IPS DF 19.7 (cell line): ENCODE measurements around the gene CCN6.

Source experiments
- DNase-seq: peaks from one replicate; pipeline ENCODE4 v3.0.0-alpha.2; 2013; ENCODE audit warnings: low read depth, low spot score

The CCN6 gene

DNA sequence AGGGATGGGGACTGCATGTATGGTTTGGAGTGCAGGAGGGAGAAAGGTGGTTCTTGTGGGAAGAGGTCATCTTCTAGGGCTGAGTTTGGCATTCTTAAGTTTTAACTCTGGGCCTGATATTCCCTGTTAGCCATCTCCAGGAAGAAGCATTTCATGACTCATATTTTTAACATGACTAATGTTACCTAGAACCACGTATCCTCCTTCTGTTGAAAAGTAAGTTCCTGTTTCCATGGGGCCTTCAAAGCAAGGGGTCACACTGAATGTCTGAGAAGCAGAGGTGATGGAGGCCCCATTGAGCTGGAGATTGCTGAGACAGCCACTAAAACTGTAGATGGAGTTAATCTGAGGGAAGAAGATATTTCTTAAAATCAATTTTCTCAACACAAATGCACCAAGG is 63.6 kb downstream of the CCN6 start:
- DNase-seq: no peak

DNA sequence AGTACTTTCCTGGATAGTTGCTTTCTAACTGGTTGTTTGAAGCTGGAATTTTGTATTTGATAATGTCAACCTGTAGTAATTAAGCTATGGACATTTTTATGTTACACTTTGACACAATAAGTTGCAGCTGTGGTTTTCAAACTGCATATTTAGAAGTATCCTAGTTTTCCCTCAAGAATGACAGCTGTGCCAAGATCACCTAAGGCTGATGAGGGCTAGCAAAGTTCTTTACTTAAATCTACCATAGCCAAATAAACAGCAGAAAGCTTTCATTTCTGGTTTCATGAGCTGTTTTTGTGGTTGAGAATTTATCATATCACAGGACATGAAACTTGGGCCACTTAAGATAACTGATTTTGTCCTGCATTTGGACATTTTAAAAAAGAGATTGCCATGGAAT is 64.1 kb downstream of the CCN6 start:
- DNase-seq: no peak
